K562 (cell line): ENCODE measurements around the gene TRPM4. TPM values are rescaled to one million over a fixed set of nuclear protein-coding genes. Genes with fewer than 3 reads are reported as not detected.
"Not testable (repeated sequence)": the region's sequence is repeated elsewhere in the genome, so short reads cannot be mapped to it uniquely, and the experiment has no call there.

ENCODE experiments used
- ATAC-seq: fragments of 200-7000 bp; cut with Tn5 transposase; 3 replicates; pipeline ENCODE4 v1.9.1; 2020; ENCODE audit warnings: moderate library complexity
- BruUV-seq: library from RNA; stranded (reverse); fragments of 400-500 nt; replicated peaks from 2 replicates; lab custom pipeline; 2021; lab: Mats Ljungman, UMichigan
- CTCF ChIA-PET: fragments of 300-600 bp; formaldehyde crosslinking; extraction: SDS; loops from one replicate; lab custom pipeline; 2021; ENCODE audit warnings: low intra/inter-chr PET ratio; lab: Yijun Ruan, JAX
- POLR2A ChIA-PET: fragments of 300-600, 350-650 bp; sonication (Branson Sonifier 250); formaldehyde crosslinking; extraction: SDS; loops from one replicate; lab custom pipeline; 2021; ENCODE audit warnings: antibody characterized with exemption, inconsistent platforms; lab: Yijun Ruan, JAX
- DNase-seq, 4 experiments: peaks; one replicate each; pipeline versions ENCODE4 v3.0.0 to v3.0.0-alpha.2; 2011 to 2018; ENCODE audit warnings: low spot score in 3 of 4, mixed read lengths in 3 of 4; ENCODE audit errors: extremely low read depth in 1 of 4
- FAIRE-seq: peaks from 2 replicates; lab custom pipeline; 2011; peaks lifted over from hg19 to GRCh38; lab: Jason Lieb, UNC
- H2AFZ ChIP-seq: 2 replicates; pipeline ENCODE4 v1.6.0; 2011; ENCODE audit warnings: low read depth, low read length, control low read depth, inconsistent platforms
- H3K27ac ChIP-seq: fragments of 200-600 bp; 3 replicates; pipeline ENCODE4 v1.8.0; 2011; ENCODE audit warnings: low read depth, mild to moderate bottlenecking, control low read depth, inconsistent platforms, low read length, moderate library complexity, mixed read lengths; ENCODE audit errors: extremely low read depth
- H3K27me3 ChIP-seq, 2 experiments: fragments of 300-600 bp in 1 of 2; 2 replicates in 1 of 2; 3 replicates in 1 of 2; pipeline versions ENCODE4 v1.6.0 to v1.8.0; 2011; ENCODE audit warnings: inconsistent platforms in 2 of 2, low read length in 2 of 2, mild to moderate bottlenecking in 1 of 2, mixed read lengths in 1 of 2, moderate library complexity in 1 of 2; ENCODE audit not compliant: control insufficient read depth in 2 of 2, insufficient read depth in 2 of 2
- H3K36me3 ChIP-seq: fragments of 300-600 bp; 3 replicates; pipeline ENCODE4 v1.8.0; 2011; ENCODE audit warnings: mild to moderate bottlenecking, low read length, inconsistent platforms; ENCODE audit not compliant: control insufficient read depth, insufficient read depth
- H3K4me1 ChIP-seq, 2 experiments: fragments of 200-600 bp in 1 of 2; replicated peaks in 1 of 2; 2 replicates in 1 of 2; 3 replicates in 1 of 2; pipeline versions ENCODE4 v1.5.1 to v1.8.0; 2011; ENCODE audit warnings: inconsistent platforms in 2 of 2, low read length in 2 of 2, mild to moderate bottlenecking in 1 of 2, mixed read lengths in 1 of 2, moderate library complexity in 1 of 2; ENCODE audit not compliant: control insufficient read depth in 2 of 2, insufficient read depth in 2 of 2
- H3K4me2 ChIP-seq: 2 replicates; pipeline ENCODE4 v1.6.1; 2011; ENCODE audit warnings: low read length, control low read depth, inconsistent platforms, mixed read lengths; ENCODE audit not compliant: insufficient read depth
- H3K4me3 ChIP-seq: fragments of 200-600 bp; sonication (generic), shearing (Covaris generic); 2 replicates; pipeline ENCODE4 v1.5.1; 2016; ENCODE audit warnings: control low read depth, inconsistent platforms
- H3K79me2 ChIP-seq: fragments of 200-600 bp; 3 replicates; pipeline ENCODE4 v1.8.0; 2011; ENCODE audit warnings: low read length, inconsistent platforms; ENCODE audit not compliant: control insufficient read depth, insufficient read depth
- H3K9ac ChIP-seq, 2 experiments: 2 replicates each; pipeline versions ENCODE4 v1.6.0 to v1.6.1; 2011; ENCODE audit warnings: low read depth in 2 of 2, low read length in 2 of 2, control low read depth in 1 of 2, inconsistent platforms in 1 of 2, mild to moderate bottlenecking in 1 of 2, mixed read lengths in 1 of 2; ENCODE audit not compliant: insufficient read depth in 1 of 2
- H3K9me1 ChIP-seq: one replicate; pipeline ENCODE4 v1.6.0; 2011; ENCODE audit warnings: inconsistent platforms, mild to moderate bottlenecking, low read length, moderate library complexity; ENCODE audit not compliant: control insufficient read depth, insufficient read depth
- H3K9me3 ChIP-seq: replicated peaks from 2 replicates; pipeline ENCODE4 v1.5.1; 2011; ENCODE audit warnings: low read depth, low read length, inconsistent platforms; ENCODE audit not compliant: control insufficient read depth, insufficient read depth
- H4K20me1 ChIP-seq: replicated peaks from 2 replicates; pipeline ENCODE4 v1.6.1; 2011; ENCODE audit warnings: low read length, inconsistent platforms, mixed read lengths; ENCODE audit not compliant: control insufficient read depth, insufficient read depth
- CEBPB ChIP-seq: fragments of 450-650 bp; IDR thresholded peaks from 2 replicates; pipeline ENCODE4 v1.6.1; 2016; ENCODE audit warnings: missing genetic modification characterization, missing compliant biosample characterization
- HMG20A ChIP-seq: fragments of 450-650 bp; formaldehyde crosslinking; conservative IDR thresholded peaks from 2 replicates; pipeline ENCODE4 v1.4.0; 2020; ENCODE audit warnings: mild to moderate bottlenecking, mixed read lengths
- NFE2L1 ChIP-seq: fragments of 450-650 bp; IDR thresholded peaks from 2 replicates; pipeline ENCODE4 v1.6.1; 2016; ENCODE audit warnings: missing genetic modification characterization, low read depth, mild to moderate bottlenecking, missing compliant biosample characterization, moderate library complexity, borderline replicate concordance
- SP1 ChIP-seq: sonication (generic); formaldehyde crosslinking; IDR thresholded peaks from 2 replicates; pipeline ENCODE4 v1.8.1; 2022; ENCODE audit warnings: mild to moderate bottlenecking, missing genetic modification reagents
- TRIM24 ChIP-seq, 2 experiments: fragments of 450-650 bp; IDR thresholded peaks; 2 replicates each; pipeline ENCODE4 v1.6.1; 2016
- ZKSCAN8 ChIP-seq: fragments of 200-800 bp; sonication (Bioruptor generic); IDR thresholded peaks from 2 replicates; pipeline ENCODE4 v1.6.1; 2016; ENCODE audit warnings: missing genetic modification characterization, missing compliant biosample characterization
- ZNF668 ChIP-seq: fragments of 250-450 bp; sonication (Bioruptor Pico); IDR thresholded peaks from 2 replicates; pipeline ENCODE4 v1.8.0; 2022; ENCODE audit warnings: mild to moderate bottlenecking, inconsistent platforms
- WGBS: fragments of 100-300 bp; shearing (Covaris generic); methylation state at CpG from one replicate; pipeline ENCODE4 v1.1.6; 2016; ENCODE audit warnings: low coverage, mixed read lengths; ENCODE audit not compliant: insufficient coverage; ENCODE audit errors: missing lambda C conversion rate; 5-methylcytosine and 5-hydroxymethylcytosine counted together
- in situ Hi-C: fragments of 300-500 bp; cut with MboI; formaldehyde crosslinking; loops from 4 replicates; pipeline ENCODE4 v1.15.0; 2018; ENCODE audit warnings: inconsistent platforms, mixed read lengths
- intact Hi-C: fragments of 100-400 bp; cut with micrococcal nuclease; formaldehyde crosslinking; loops from 2 replicates; pipeline ENCODE4 v1.14.2; 2022
- polyA plus RNA-seq, 8 experiments: library from polyadenylated mRNA; depleted of rRNA in 4 of 8; stranded (reverse) in 5 of 8; unstranded in 3 of 8; fragments of >200 nt; fragmentation: Nextera tagmentation in 2 of 8; fragmentation: Illumina TruSeq in 1 of 8; extraction: Ambion mirVana in 2 of 8; extraction: Trizol in 1 of 8; gene quantifications; 2 replicates each; pipeline versions ENCODE4 v1.2.1 to v1.2.3, GENCODE V29; 2011 to 2014; ENCODE audit warnings: inconsistent platforms in 1 of 8, missing spikeins in 1 of 8
- total RNA-seq, 7 experiments: library from RNA; depleted of rRNA in 6 of 7; stranded (reverse); fragments of >200 nt in 6 of 7; fragmentation: Illumina TruSeq in 2 of 7; extraction: Trizol in 2 of 7; gene quantifications; 2 replicates each; pipeline versions ENCODE4 v1.2.1 to v1.2.3, GENCODE V29; 2011 to 2021; ENCODE audit warnings: low replicate concordance in 1 of 7
- TF ChIP-seq, protein P1 (sequence below): sonication (generic); formaldehyde crosslinking; IDR thresholded peaks from 2 replicates; pipeline ENCODE4 v1.8.0; 2022; ENCODE audit warnings: mild to moderate bottlenecking, missing genetic modification reagents

The TRPM4 gene
- total and polyA plus RNA-seq, 9 of the 15 experiments (the other 6 are each of a cell fraction or from before 2014, with no cell fraction given): 6.5 to 45.4 (median 15.2) TPM

DNA sequence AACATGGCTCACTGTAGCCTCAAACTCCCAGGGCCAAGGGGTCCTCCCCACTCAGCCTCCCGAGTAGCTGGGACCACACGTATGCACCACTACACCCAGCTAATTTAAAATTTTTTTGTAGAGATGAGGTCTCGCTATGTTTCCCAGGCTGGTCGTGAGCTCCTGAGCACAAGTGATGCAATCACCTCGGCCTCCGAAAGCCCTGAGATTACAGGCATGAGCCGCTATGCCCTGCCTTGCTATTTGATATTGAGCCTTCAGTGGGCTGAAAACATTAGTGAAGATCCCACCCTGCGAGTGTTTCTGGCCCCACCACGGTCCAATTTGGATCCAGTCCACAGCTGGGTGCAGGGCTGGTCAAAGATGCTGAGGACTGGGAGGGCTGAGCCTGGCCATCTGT, 65.9 kb downstream of the TRPM4 start (continued):
- TF ChIP-seq, protein P1, sequence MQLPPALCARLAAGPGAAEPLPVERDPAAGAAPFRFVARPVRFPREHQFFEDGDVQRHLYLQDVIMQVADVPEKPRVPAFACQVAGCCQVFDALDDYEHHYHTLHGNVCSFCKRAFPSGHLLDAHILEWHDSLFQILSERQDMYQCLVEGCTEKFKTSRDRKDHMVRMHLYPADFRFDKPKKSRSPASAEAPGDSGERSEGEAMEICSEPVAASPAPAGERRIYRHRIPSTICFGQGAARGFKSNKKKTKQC: no peak
- TF ChIP-seq HMG20A (CRISPR knock-in tag): no peak
- no peak for TF ChIP-seq NFE2L1 (tag)
- TF ChIP-seq ZNF668 (CRISPR knock-in tag): no peak
- no peak for TF ChIP-seq TRIM24 (IDR thresholded peaks at IDR 0.05)
- TF ChIP-seq ZKSCAN8 (CRISPR knock-in tag): no peak
- peak; percentile 66 for TF ChIP-seq CEBPB
- TF ChIP-seq, all 486 proteins: peak for 3

DNA sequence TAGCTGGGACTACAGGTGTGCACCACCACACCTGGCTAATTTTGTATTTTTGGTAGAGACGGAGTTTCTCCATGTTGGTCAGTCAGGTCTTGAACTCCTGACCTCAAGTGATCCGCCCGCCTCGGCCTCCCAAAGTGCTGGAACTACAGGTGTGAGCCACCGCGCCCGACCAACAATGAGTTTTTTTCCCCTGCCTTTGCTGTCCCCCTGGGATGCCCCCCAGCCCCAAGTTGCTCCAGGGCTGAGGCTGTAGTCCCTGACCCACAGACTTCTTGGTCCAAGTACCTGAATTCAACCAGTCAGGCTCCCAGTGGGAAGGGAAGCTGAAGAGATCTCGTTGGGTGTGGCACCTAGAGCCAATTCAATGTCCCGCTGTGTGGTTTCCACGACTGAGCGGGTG, 66.8 kb downstream of the TRPM4 start:
- H4K20me1 ChIP-seq, ATAC-seq, H3K9me1 ChIP-seq, H3K79me2 ChIP-seq, H3K9ac ChIP-seq, BruUV-seq, H3K27me3 ChIP-seq, H3K36me3 ChIP-seq, H3K4me1 ChIP-seq, H3K9me3 ChIP-seq, POLR2A ChIA-PET, FAIRE-seq, H3K4me3 ChIP-seq, H3K27ac ChIP-seq, DNase-seq: not testable (repeated sequence)
- 74% methylated on average over 11 of the region's 11 CpGs for WGBS
- in situ Hi-C loops (loop anchor here (10.0 kb wide), 1 partner anchor 430 kb away; no protein-coding TSS in a partner anchor), intact Hi-C loops (loop anchor here (10.0 kb wide), 3 partner anchors 80 to 440 kb away; partner anchors contain the start of genes GYS1 and RUVBL2)
- 0 out of 2 replicates have a peak, but pooled peaks have one; percentile 19 for TF ChIP-seq SP1 (CRISPR knock-in tag)
- CTCF ChIA-PET: interaction anchor here (0.6 to 1.4 kb wide), 6 partner anchors 73 to 437 kb away, joined by 3 to 7 read pairs (median 3); partner anchors contain the start of gene SLC17A7
- Histone ChIP-seq H2AFZ (peak overlapping the region; percentile 85), H3K4me2 (peak overlapping the region; percentile 34; the same call in 1 of the 2 replicates)
